OCI-LY1 (cell line): ENCODE data around the gene BHMT2.

ENCODE experiments used
- H2AFZ ChIP-seq: fragments of 200-600 bp; sonication (generic), shearing (Covaris generic); 2 replicates; pipeline ENCODE4 v1.6.0; 2014; ENCODE audit warnings: antibody characterized with exemption, mild to moderate bottlenecking, low read length
- H3F3A ChIP-seq: fragments of 200-600 bp; sonication (generic), shearing (Covaris generic); 2 replicates; pipeline ENCODE4 v1.6.0; 2014; ENCODE audit warnings: mild to moderate bottlenecking, antibody characterized with exemption, low read length, moderate library complexity; ENCODE audit not compliant: insufficient read depth
- H3K27ac ChIP-seq: fragments of 200-600 bp; sonication (generic); 2 replicates; pipeline ENCODE4 v1.5.1; 2014; ENCODE audit warnings: low read length, mixed run types, mild to moderate bottlenecking, low read depth; ENCODE audit not compliant: poor library complexity, severe bottlenecking
- H3K27me3 ChIP-seq: fragments of 200-600 bp; sonication (generic); 2 replicates; pipeline ENCODE4 v1.6.0; 2014; ENCODE audit warnings: antibody characterized with exemption, mild to moderate bottlenecking, low read length, moderate library complexity; ENCODE audit not compliant: insufficient read depth
- H3K36me3 ChIP-seq: fragments of 200-600 bp; sonication (generic); 2 replicates; pipeline ENCODE4 v1.6.1; 2014; ENCODE audit warnings: mild to moderate bottlenecking, antibody characterized with exemption, low read length, moderate library complexity, mixed read lengths; ENCODE audit not compliant: insufficient read depth
- H3K4me1 ChIP-seq: fragments of 200-600 bp; sonication (generic); 2 replicates; pipeline ENCODE4 v1.5.1; 2014; ENCODE audit warnings: mild to moderate bottlenecking, low read length, moderate library complexity; ENCODE audit not compliant: insufficient read depth, severe bottlenecking
- H3K4me2 ChIP-seq: fragments of 200-600 bp; sonication (generic), shearing (Covaris generic); 2 replicates; pipeline ENCODE4 v1.6.1; 2014; ENCODE audit warnings: low read length
- H3K4me3 ChIP-seq: fragments of 200-600 bp; sonication (generic); 2 replicates; pipeline ENCODE4 v1.5.1; 2014; ENCODE audit warnings: low read length, low read depth, mild to moderate bottlenecking, mixed read lengths; ENCODE audit not compliant: poor library complexity, severe bottlenecking
- H3K79me2 ChIP-seq: fragments of 200-600 bp; shearing (Covaris generic); 2 replicates; pipeline ENCODE4 v1.6.1; 2016; ENCODE audit warnings: mixed run types, low read length, mixed read lengths; ENCODE audit not compliant: insufficient read depth
- H3K9ac ChIP-seq: fragments of 200-600 bp; sonication (generic), shearing (Covaris generic); 2 replicates; pipeline ENCODE4 v1.6.1; 2014; ENCODE audit warnings: mild to moderate bottlenecking, low read length, mixed read lengths
- H3K9me2 ChIP-seq: fragments of 200-600 bp; sonication (generic), shearing (Covaris generic); 2 replicates; pipeline ENCODE4 v1.6.1; 2014; ENCODE audit warnings: low read depth, mild to moderate bottlenecking, low read length, mixed read lengths
- H3K9me3 ChIP-seq: fragments of 200-600 bp; shearing (Covaris generic); 2 replicates; pipeline ENCODE4 v1.6.1; 2014; ENCODE audit warnings: low read length, mixed read lengths
- H4K20me1 ChIP-seq: fragments of 200-600 bp; sonication (generic), shearing (Covaris generic); 2 replicates; pipeline ENCODE4 v1.6.0; 2016; ENCODE audit warnings: mild to moderate bottlenecking, low read length; ENCODE audit not compliant: insufficient read depth
- CTCF ChIP-seq: fragments of 200-600 bp; sonication (generic), shearing (Covaris generic); IDR thresholded peaks from 2 replicates; pipeline ENCODE4 v1.5.1; 2017; ENCODE audit warnings: mild to moderate bottlenecking, antibody characterized with exemption, low read length, moderate library complexity, mixed read lengths
- EZH2 ChIP-seq: fragments of 200-600 bp; sonication (generic), shearing (Covaris generic); IDR thresholded peaks from 2 replicates; pipeline ENCODE4 v1.8.0; 2017; ENCODE audit warnings: borderline replicate concordance, mixed run types, mild to moderate bottlenecking, antibody characterized with exemption, low read length, moderate library complexity, mixed read lengths

The BHMT2 gene

GRCh38 chr5:79032031-79032695, 37.4 kb upstream of the BHMT2 start:
- Histone ChIP-seq H3K9ac (no peak overlapping the region), H2AFZ (no peak overlapping the region), H3K9me3 (no peaks in the 10 kb centered on the region), H3F3A (no peaks in the 10 kb centered on the region), H3K4me2 (no peak overlapping the region), H3K27ac (no peak overlapping the region), H3K9me2 (no peaks in the 10 kb centered on the region), H3K27me3 (peaks cover 8% of the 10 kb centered on the region; the same call in 1 of the 2 replicates), H3K4me1 (no peaks in the 10 kb centered on the region), H3K4me3 (no peak overlapping the region), H4K20me1 (no peaks in the 10 kb centered on the region), H3K36me3 (no peaks in the 10 kb centered on the region), H3K79me2 (no peaks in the 10 kb centered on the region)
- TF ChIP-seq CTCF (no peak), EZH2 (no peak)

- Histone ChIP-seq H3K27me3 (peaks cover 8% of the 10 kb centered on the region; the same call in 1 of the 2 replicates), H3K4me2 (no peak overlapping the region), H3K36me3 (no peaks in the 10 kb centered on the region), H3K79me2 (no peaks in the 10 kb centered on the region), H3F3A (no peaks in the 10 kb centered on the region), H3K9ac (no peak overlapping the region), H3K4me3 (no peak overlapping the region), H3K27ac (no peak overlapping the region), H3K4me1 (no peaks in the 10 kb centered on the region), H4K20me1 (no peaks in the 10 kb centered on the region), H3K9me3 (no peaks in the 10 kb centered on the region), H2AFZ (no peak overlapping the region), H3K9me2 (no peaks in the 10 kb centered on the region)
- TF ChIP-seq CTCF, result no peak
- TF ChIP-seq EZH2, result no peak
Measured at GRCh38 chr5:79032782-79033181, 36.8 kb upstream of the BHMT2 start.

GRCh38 chr5:79035237-79035636, 34.3 kb upstream of the BHMT2 start:
- no peaks in the 10 kb centered on the region for H3F3A ChIP-seq
- H3K9me2 ChIP-seq, result no peaks in the 10 kb centered on the region
- H3K9me3 ChIP-seq, result no peaks in the 10 kb centered on the region
- no peaks in the 10 kb centered on the region for H3K4me1 ChIP-seq
- H3K27ac ChIP-seq, result no peak overlapping the region
- H3K4me2 ChIP-seq, result no peak overlapping the region
- H3K9ac ChIP-seq, result no peak overlapping the region
- no peaks in the 10 kb centered on the region for H4K20me1 ChIP-seq
- no peak for TF ChIP-seq CTCF
- TF ChIP-seq EZH2, result no peak
- H2AFZ ChIP-seq, result no peak overlapping the region
- H3K4me3 ChIP-seq, result no peak overlapping the region
- H3K79me2 ChIP-seq, result no peaks in the 10 kb centered on the region
- H3K27me3 ChIP-seq, result peaks cover 8% of the 10 kb centered on the region; the same call in 1 of the 2 replicates
- H3K36me3 ChIP-seq, result no peaks in the 10 kb centered on the region
